Measurements from ENCODE around the gene TWSG1. TPM values are rescaled to one million over a fixed set of nuclear protein-coding genes. Genes with fewer than 3 reads are reported as not detected.
"Not testable (repeated sequence)": the region's sequence is repeated elsewhere in the genome, so short reads cannot be mapped to it uniquely, and the experiment has no call there.

Gene TWSG1
- total RNA-seq, 2 experiments from 2014 or later, result 13.3 to 14.9 TPM

GRCh38 chr18:9419956-9420631 is 85.5 kb downstream of the TWSG1 start:
- Mint-ChIP-seq H3K4me3 (no peak overlapping the region), H3K36me3 (ENCODE audit: low read depth) (no peaks in the 10 kb centered on the region), H3K27ac (no peak overlapping the region), H3K27me3 (no peaks in the 10 kb centered on the region), H3K9me3 (no peaks in the 10 kb centered on the region), H3K4me1 (ENCODE audit: low read depth) (no peaks in the 10 kb centered on the region)
- DNase-seq (no peak), ATAC-seq (no peak)
- intact Hi-C loops (cut with micrococcal nuclease), result no loop called here
- ChIA-PET POLR2A (interaction anchor here (0.8 kb wide), 1 partner anchor 239 kb away, joined by 3 read pairs; no protein-coding TSS in a partner anchor), CTCF (no interaction called here)
- TF ChIP-seq CTCF (IDR thresholded peaks at IDR 0.05), result no peak

GRCh38 chr18:9421096-9421900 is 86.7 kb downstream of the TWSG1 start:
- intact Hi-C loops (cut with micrococcal nuclease), result no loop called here
- Mint-ChIP-seq H3K36me3 (ENCODE audit: low read depth) (no peaks in the 10 kb centered on the region), H3K4me1 (ENCODE audit: low read depth) (no peaks in the 10 kb centered on the region), H3K9me3 (no peaks in the 10 kb centered on the region), H3K4me3 (no peak overlapping the region), H3K27ac (no peak overlapping the region), H3K27me3 (no peaks in the 10 kb centered on the region)
- DNase-seq (no peak), ATAC-seq (no peak)
- no peak for TF ChIP-seq CTCF (IDR thresholded peaks at IDR 0.05)
- CTCF ChIA-PET, result interaction anchor here (0.9 kb wide), 1 partner anchor 20 kb away, joined by 4 read pairs; no protein-coding TSS in a partner anchor
- POLR2A ChIA-PET, result no interaction called here

DNA sequence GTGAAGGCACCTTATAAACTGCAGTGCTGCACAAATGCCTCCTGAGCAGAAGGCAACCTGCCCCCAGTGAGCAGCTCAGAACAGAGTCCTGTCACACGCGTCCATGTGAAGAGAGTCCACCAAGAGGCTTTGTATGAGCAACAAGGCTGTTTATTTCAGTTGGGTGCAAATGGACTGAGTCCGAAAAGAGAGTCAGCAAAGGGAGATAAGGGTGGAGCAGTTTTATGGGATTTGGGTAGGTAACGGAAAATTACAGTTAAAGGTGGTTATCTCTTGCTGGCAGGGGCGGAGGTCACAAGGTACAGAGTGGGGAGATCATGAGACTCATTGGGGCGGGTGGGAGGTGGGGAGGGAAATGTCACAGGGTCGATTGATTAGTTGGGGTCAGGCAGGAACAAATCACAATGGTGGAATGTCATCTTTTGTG is 87.3 kb downstream of the TWSG1 start:
- Mint-ChIP-seq H3K9me3 (no peaks in the 10 kb centered on the region), H3K4me3 (no peak overlapping the region), H3K4me1 (ENCODE audit: low read depth) (no peaks in the 10 kb centered on the region), H3K27me3 (no peaks in the 10 kb centered on the region), H3K36me3 (ENCODE audit: low read depth) (no peaks in the 10 kb centered on the region), H3K27ac (no peak overlapping the region)
- no peak for DNase-seq
- ATAC-seq, result no peak
- POLR2A ChIA-PET, result no interaction called here
- intact Hi-C loops (cut with micrococcal nuclease), result no loop called here
- CTCF ChIA-PET, result interaction anchor here (0.9 kb wide), 1 partner anchor 19 kb away, joined by 4 read pairs; no protein-coding TSS in a partner anchor
- no peak for TF ChIP-seq CTCF (IDR thresholded peaks at IDR 0.05)

GRCh38 chr18:9422816-9423519 is 88.4 kb downstream of the TWSG1 start:
- CTCF ChIA-PET, result no interaction called here
- POLR2A ChIA-PET, result no interaction called here
- no peak for ATAC-seq

GRCh38 chr18:9423648-9424047 is 89.1 kb downstream of the TWSG1 start:
- ChIA-PET POLR2A (interaction anchor here (0.6 kb wide), 1 partner anchor 32 kb away, joined by 4 read pairs; no protein-coding TSS in a partner anchor), CTCF (interaction anchor here (1.1 kb wide), 1 partner anchor 10 kb away, joined by 3 read pairs; no protein-coding TSS in a partner anchor)
- H3K36me3 Mint-ChIP-seq (ENCODE audit: low read depth); H3K4me3 Mint-ChIP-seq; H3K9me3 Mint-ChIP-seq; ATAC-seq; H3K27me3 Mint-ChIP-seq; DNase-seq; H3K4me1 Mint-ChIP-seq (ENCODE audit: low read depth); H3K27ac Mint-ChIP-seq; intact Hi-C loops (cut with micrococcal nuclease): not testable (repeated sequence)

More at GRCh38 chr18:9422816-9423519, 88.4 kb downstream of the TWSG1 start:
- no peak overlapping the region for H3K27ac Mint-ChIP-seq
- intact Hi-C loops (cut with micrococcal nuclease), result no loop called here
- no peaks in the 10 kb centered on the region for H3K9me3 Mint-ChIP-seq
- H3K27me3 Mint-ChIP-seq, result no peaks in the 10 kb centered on the region
- no peaks in the 10 kb centered on the region for H3K36me3 Mint-ChIP-seq (ENCODE audit: low read depth)
- DNase-seq, result no peak
- no peak for TF ChIP-seq CTCF (IDR thresholded peaks at IDR 0.05)
- no peaks in the 10 kb centered on the region for H3K4me1 Mint-ChIP-seq (ENCODE audit: low read depth)
- no peak overlapping the region for H3K4me3 Mint-ChIP-seq

- DNase-seq; H3K27ac Mint-ChIP-seq; H3K4me3 Mint-ChIP-seq; H3K4me1 Mint-ChIP-seq (ENCODE audit: low read depth); H3K36me3 Mint-ChIP-seq (ENCODE audit: low read depth); intact Hi-C loops (cut with micrococcal nuclease); H3K9me3 Mint-ChIP-seq; ATAC-seq; H3K27me3 Mint-ChIP-seq: not testable (repeated sequence)
- ChIA-PET CTCF (interaction anchor here (1.1 kb wide), 1 partner anchor 10 kb away, joined by 3 read pairs; no protein-coding TSS in a partner anchor), POLR2A (interaction anchor here (0.6 kb wide), 1 partner anchor 31 kb away, joined by 4 read pairs; no protein-coding TSS in a partner anchor)
These were observed 89.7 kb downstream of the TWSG1 start for GRCh38 chr18:9424235-9424634.
